IMR-90 (cell line): ENCODE data around the gene IL17RE. TPM values are rescaled to one million over a fixed set of nuclear protein-coding genes. Genes with fewer than 3 reads are reported as not detected.

Experiments used
- ATAC-seq: fragments of 200-7000 bp; cut with Tn5 transposase; 2 replicates; pipeline ENCODE4 v1.9.1; 2020; ENCODE audit warnings: low read depth, mild to moderate bottlenecking, moderate library complexity
- BruUV-seq: library from RNA; stranded (reverse); fragments of 400-500 nt; replicated peaks from 2 replicates; lab custom pipeline; 2021; lab: Mats Ljungman, UMichigan
- CTCF ChIA-PET: fragments of 300-600 bp; formaldehyde crosslinking; extraction: SDS; loops from one replicate; lab custom pipeline; 2021; ENCODE audit warnings: antibody characterized with exemption; lab: Yijun Ruan, JAX
- POLR2A ChIA-PET: fragments of 300-600 bp; sonication (Branson Sonifier 250); formaldehyde crosslinking; loops from one replicate; lab custom pipeline; 2022; ENCODE audit warnings: antibody characterized with exemption; ENCODE audit not compliant: unreplicated experiment; lab: Charles Lee
- DNase-seq: peaks from one replicate; pipeline ENCODE4 v3.0.0; 2013
- H2AFZ ChIP-seq: replicated peaks from 2 replicates; pipeline ENCODE3; 2013; ENCODE audit warnings: low read length, mild to moderate bottlenecking; ENCODE audit not compliant: poor library complexity
- H2AK5ac ChIP-seq: 2 replicates; pipeline ENCODE4 v1.6.1; 2013; ENCODE audit warnings: low read depth, low read length, inconsistent platforms
- H2AK9ac ChIP-seq: replicated peaks from 2 replicates; pipeline ENCODE3; 2013; ENCODE audit warnings: mild to moderate bottlenecking, low read depth, low read length, moderate library complexity; ENCODE audit not compliant: poor library complexity
- H2BK120ac ChIP-seq: 2 replicates; pipeline ENCODE4 v1.6.1; 2013; ENCODE audit warnings: low read depth, low read length, inconsistent platforms
- H2BK15ac ChIP-seq: 3 replicates; pipeline ENCODE4 v1.6.1; 2013; ENCODE audit warnings: low read depth, low read length, inconsistent platforms
- H2BK20ac ChIP-seq: 2 replicates; pipeline ENCODE4 v1.6.1; 2013; ENCODE audit warnings: low read depth, mild to moderate bottlenecking, inconsistent platforms, low read length, moderate library complexity
- H2BK5ac ChIP-seq: 2 replicates; pipeline ENCODE4 v1.6.1; 2013; ENCODE audit warnings: mild to moderate bottlenecking, low read depth, low read length, inconsistent platforms; ENCODE audit not compliant: poor library complexity, severe bottlenecking
- H3K14ac ChIP-seq: replicated peaks from 2 replicates; pipeline ENCODE4 v1.6.1; 2013; ENCODE audit warnings: low read depth, low read length, inconsistent platforms
- H3K18ac ChIP-seq: 2 replicates; pipeline ENCODE4 v1.6.1; 2013; ENCODE audit warnings: low read depth, low read length, control low read depth
- H3K23ac ChIP-seq: 2 replicates; pipeline ENCODE4 v1.6.1; 2013; ENCODE audit warnings: low read depth, low read length, inconsistent platforms
- H3K27ac ChIP-seq: 2 replicates; pipeline ENCODE4 v1.5.1; 2013; ENCODE audit warnings: mild to moderate bottlenecking, control low read depth, low read length; ENCODE audit not compliant: insufficient read depth
- H3K27me3 ChIP-seq: 2 replicates; pipeline ENCODE4 v1.6.1; 2013; ENCODE audit warnings: low read length; ENCODE audit not compliant: control insufficient read depth, insufficient read depth
- H3K36me3 ChIP-seq: 2 replicates; pipeline ENCODE4 v1.6.1; 2013; ENCODE audit warnings: low read length, mixed read lengths; ENCODE audit not compliant: control insufficient read depth, insufficient read depth
- H3K4ac ChIP-seq: 2 replicates; pipeline ENCODE4 v1.6.1; 2013; ENCODE audit warnings: low read depth, low read length, inconsistent platforms
- H3K4me1 ChIP-seq: 2 replicates; pipeline ENCODE4 v1.6.1; 2013; ENCODE audit warnings: low read length, mixed read lengths; ENCODE audit not compliant: control insufficient read depth, insufficient read depth
- H3K4me2 ChIP-seq: 2 replicates; pipeline ENCODE4 v1.6.1; 2013; ENCODE audit warnings: low read depth, mild to moderate bottlenecking, control low read depth, low read length, moderate library complexity
- H3K4me3 ChIP-seq: 2 replicates; pipeline ENCODE4 v1.5.1; 2013; ENCODE audit warnings: low read depth, mild to moderate bottlenecking, control low read depth, low read length, moderate library complexity; ENCODE audit not compliant: insufficient read depth
- H3K56ac ChIP-seq: 2 replicates; pipeline ENCODE4 v1.6.1; 2013; ENCODE audit warnings: low read length, inconsistent platforms; ENCODE audit not compliant: insufficient read depth; ENCODE audit errors: extremely low read depth
- H3K79me1 ChIP-seq, 2 experiments: 2 replicates each; pipeline ENCODE4 v1.6.1; 2013; ENCODE audit warnings: low read length in 2 of 2, inconsistent platforms in 1 of 2, low read depth in 1 of 2
- H3K9ac ChIP-seq: 2 replicates; pipeline ENCODE4 v1.6.1; 2013; ENCODE audit warnings: low read depth, low read length, control low read depth
- H3K9me1 ChIP-seq: 2 replicates; pipeline ENCODE4 v1.6.1; 2013; ENCODE audit warnings: low read length, inconsistent platforms; ENCODE audit not compliant: insufficient read depth
- H3K9me3 ChIP-seq: 2 replicates; pipeline ENCODE4 v1.6.1; 2013; ENCODE audit warnings: low read length; ENCODE audit not compliant: control insufficient read depth, insufficient read depth
- H4K20me1 ChIP-seq: 2 replicates; pipeline ENCODE4 v1.6.1; 2013; ENCODE audit warnings: low read length, inconsistent platforms; ENCODE audit not compliant: insufficient read depth
- H4K5ac ChIP-seq: 2 replicates; pipeline ENCODE4 v1.6.1; 2013; ENCODE audit warnings: mild to moderate bottlenecking, low read depth, low read length, control low read depth
- H4K8ac ChIP-seq, 2 experiments: 2 replicates each; pipeline ENCODE4 v1.6.1; 2013; ENCODE audit warnings: low read depth in 2 of 2, low read length in 2 of 2, control low read depth in 1 of 2, inconsistent platforms in 1 of 2
- H4K91ac ChIP-seq: 2 replicates; pipeline ENCODE4 v1.6.1; 2013; ENCODE audit warnings: low read depth, low read length, inconsistent platforms; ENCODE audit not compliant: insufficient read depth
- BHLHE40 ChIP-seq: fragments of 150-350 bp; IDR thresholded peaks from 2 replicates; pipeline ENCODE4 v1.6.1; 2016; ENCODE audit warnings: mild to moderate bottlenecking, low read depth, low read length
- CEBPB ChIP-seq: IDR thresholded peaks from 2 replicates; pipeline ENCODE4 v1.6.1; 2012; ENCODE audit warnings: low read depth, low read length, improper control_type of control experiment
- CHD1 ChIP-seq: IDR thresholded peaks from 2 replicates; pipeline ENCODE4 v1.6.1; 2012; ENCODE audit warnings: low read depth, low read length, improper control_type of control experiment
- FOS ChIP-seq: fragments of 150-350 bp; IDR thresholded peaks from 2 replicates; pipeline ENCODE4 v1.6.1; 2016; ENCODE audit warnings: low read depth, low read length
- MAFK ChIP-seq: IDR thresholded peaks from 2 replicates; pipeline ENCODE4 v1.6.1; 2012; ENCODE audit warnings: low read depth, low read length, improper control_type of control experiment
- MAZ ChIP-seq: IDR thresholded peaks from 2 replicates; pipeline ENCODE4 v1.6.1; 2012; ENCODE audit warnings: low read depth, mild to moderate bottlenecking, low read length, improper control_type of control experiment, moderate library complexity, borderline replicate concordance
- MXI1 ChIP-seq: IDR thresholded peaks from 2 replicates; pipeline ENCODE4 v1.6.1; 2012; ENCODE audit warnings: low read depth, mild to moderate bottlenecking, low read length, moderate library complexity, borderline replicate concordance
- POLR2A ChIP-seq: IDR thresholded peaks from 2 replicates; pipeline ENCODE4 v1.6.1; 2012; ENCODE audit warnings: mild to moderate bottlenecking, low read depth, low read length
- RAD21 ChIP-seq: IDR thresholded peaks from 2 replicates; pipeline ENCODE4 v1.6.1; 2012; ENCODE audit warnings: low read length, improper control_type of control experiment
- RCOR1 ChIP-seq: IDR thresholded peaks from 2 replicates; pipeline ENCODE4 v1.6.1; 2012; ENCODE audit warnings: mild to moderate bottlenecking, low read length, improper control_type of control experiment; ENCODE audit not compliant: insufficient replicate concordance
- RFX5 ChIP-seq: IDR thresholded peaks from 2 replicates; pipeline ENCODE4 v1.8.0; 2012; ENCODE audit warnings: low read depth, mild to moderate bottlenecking, low read length, moderate library complexity
- SMC3 ChIP-seq: fragments of 150-350 bp; IDR thresholded peaks from 2 replicates; pipeline ENCODE4 v1.6.1; 2016; ENCODE audit warnings: low read depth, mild to moderate bottlenecking, antibody characterized with exemption, low read length, moderate library complexity
- WGBS, 2 experiments: methylation state at CpG; one replicate each; pipeline versions ENCODE4 v1.1.5 to v1.1.7; 2013; ENCODE audit warnings: missing lambda C conversion rate in 2 of 2; ENCODE audit not compliant: insufficient read length in 1 of 2; ENCODE audit errors: extremely low coverage in 2 of 2; 5-methylcytosine and 5-hydroxymethylcytosine counted together
- dilution Hi-C: fragments of 300-500 bp; cut with HindIII; formaldehyde crosslinking; loops from one replicate; pipeline ENCODE4 v1.14.3; 2018; ENCODE audit warnings: low sequenced_read_pairs; ENCODE audit not compliant: unreplicated experiment
- in situ Hi-C: fragments of 300-500 bp; cut with MboI; formaldehyde crosslinking; loops from 3 replicates; pipeline ENCODE4 v1.14.3; 2019; ENCODE audit warnings: low sequenced_read_pairs, inconsistent platforms, mixed read lengths
- intact Hi-C: fragments of 100-400 bp; cut with micrococcal nuclease; formaldehyde crosslinking; loops from 2 replicates; pipeline ENCODE4 v1.10.0; 2022
- polyA plus RNA-seq, 3 experiments: library from polyadenylated mRNA; depleted of rRNA; stranded (reverse); fragments of >200 nt; gene quantifications; 2 replicates each; pipeline ENCODE4 v1.2.3, GENCODE V29; 2012; ENCODE audit warnings: low replicate concordance in 1 of 3
- total RNA-seq: library from RNA; depleted of rRNA; stranded (reverse); fragments of >200 nt; gene quantifications from 2 replicates; pipeline ENCODE4 v1.2.3, GENCODE V29; 2012
- TF ChIP-seq, protein P1 (sequence below): fragments of 150-350 bp; IDR thresholded peaks from 2 replicates; pipeline ENCODE4 v1.6.1; 2016; ENCODE audit warnings: low read depth, mild to moderate bottlenecking, low read length, moderate library complexity, borderline replicate concordance
- TF ChIP-seq, protein P2 (sequence below): conservative IDR thresholded peaks from 2 replicates; pipeline ENCODE4 v1.5.1; 2012; ENCODE audit warnings: mild to moderate bottlenecking, low read depth, low read length, improper control_type of control experiment
- TF ChIP-seq, protein P3 (sequence below): fragments of 150-350 bp; IDR thresholded peaks from 2 replicates; pipeline ENCODE4 v1.6.1; 2017; ENCODE audit warnings: mild to moderate bottlenecking, antibody characterized with exemption, low read length, low read depth

Gene IL17RE
- total and polyA plus RNA-seq, 2 of the 4 experiments (the other 2 are of a cell fraction): 0.90 to 7.2 TPM

DNA sequence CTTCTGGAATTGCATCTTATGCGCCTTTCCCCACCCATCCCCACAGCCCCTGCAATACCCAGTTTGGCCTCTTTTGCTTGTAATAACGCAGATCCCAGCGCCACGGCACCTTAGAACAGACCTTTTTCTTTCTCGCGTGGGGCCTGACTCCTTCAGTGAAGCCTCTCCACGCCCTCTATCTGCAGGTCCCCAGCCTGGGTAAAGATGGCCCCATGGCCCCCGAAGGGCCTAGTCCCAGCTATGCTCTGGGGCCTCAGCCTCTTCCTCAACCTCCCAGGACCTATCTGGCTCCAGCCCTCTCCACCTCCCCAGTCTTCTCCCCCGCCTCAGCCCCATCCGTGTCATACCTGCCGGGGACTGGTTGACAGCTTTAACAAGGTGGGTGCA lies 31.6 kb downstream of the IL17RE start:
- ChIA-PET CTCF (interaction anchor here (3.1 kb wide), 1 partner anchor 12 kb away, joined by 14 read pairs; no protein-coding TSS in a partner anchor), POLR2A (interaction anchor here (1.0 kb wide), 1 partner anchor 12 kb away, joined by 5 read pairs; no protein-coding TSS in a partner anchor)
- peaks cover 6 to 16% of the 10 kb centered on the region in 2 experiments; a peak in 3 of 4 replicates for H3K79me1 ChIP-seq
- H3K4me3 ChIP-seq: peak overlapping the region; percentile 87
- peak overlapping the region; percentile 74 to 83; a peak in 2 of 4 replicates for H4K8ac ChIP-seq
- peak overlapping the region; percentile 94 for H2AFZ ChIP-seq
- TSS peak; percentile 48 for BruUV-seq
- H3K4me1 ChIP-seq: peaks cover 9% of the 10 kb centered on the region
- peaks cover 14% of the 10 kb centered on the region for H3K36me3 ChIP-seq
- peak overlapping the region; percentile 41 for H3K27ac ChIP-seq
- peak overlapping the region; percentile 66 for H3K4ac ChIP-seq
- dilution Hi-C loops: no loop called here
- DNase-seq (no peak), ATAC-seq (peak; percentile 2)
- peak overlapping the region; percentile 29; the same call in 1 of the 2 replicates for H3K23ac ChIP-seq
- peak overlapping the region; percentile 38; the same call in 1 of the 2 replicates for H4K5ac ChIP-seq
- peak overlapping the region; percentile 1 for H2BK5ac ChIP-seq
- 0 out of 2 replicates have a peak overlapping the region, but pooled peaks have one; percentile 4 for H3K18ac ChIP-seq
- H2BK120ac ChIP-seq: no peak overlapping the region
- peak overlapping the region; percentile 69 for H3K9ac ChIP-seq
- peaks cover 6% of the 10 kb centered on the region; the same call in 1 of the 2 replicates for H3K9me1 ChIP-seq
- H2AK5ac ChIP-seq: peak overlapping the region; percentile 56
- peak overlapping the region; percentile 55 for H3K4me2 ChIP-seq
- peak overlapping the region; percentile 39 for H4K91ac ChIP-seq
- no peaks in the 10 kb centered on the region for H3K9me3 ChIP-seq
- H2BK20ac ChIP-seq: no peak overlapping the region
- H3K27me3 ChIP-seq: no peaks in the 10 kb centered on the region
- no peaks in the 10 kb centered on the region for H4K20me1 ChIP-seq
- intact Hi-C loops: loop anchor here (5.0 kb wide), 1 partner anchor 217 kb away; no protein-coding TSS in a partner anchor
- 25% methylated on average over 5 of the region's 11 CpGs; no CpG with 5 or more reads in 1 of the 2 experiments for WGBS, 2 experiments
- TF ChIP-seq MAFK (no peak), RCOR1 (no peak), BHLHE40 (no peak), FOS (no peak), SMC3 (no peak), POLR2A (no peak), MAZ (no peak), MXI1 (no peak), CHD1 (no peak), RAD21 (no peak), RFX5 (no peak), CEBPB (no peak)
- TF ChIP-seq, protein P1, sequence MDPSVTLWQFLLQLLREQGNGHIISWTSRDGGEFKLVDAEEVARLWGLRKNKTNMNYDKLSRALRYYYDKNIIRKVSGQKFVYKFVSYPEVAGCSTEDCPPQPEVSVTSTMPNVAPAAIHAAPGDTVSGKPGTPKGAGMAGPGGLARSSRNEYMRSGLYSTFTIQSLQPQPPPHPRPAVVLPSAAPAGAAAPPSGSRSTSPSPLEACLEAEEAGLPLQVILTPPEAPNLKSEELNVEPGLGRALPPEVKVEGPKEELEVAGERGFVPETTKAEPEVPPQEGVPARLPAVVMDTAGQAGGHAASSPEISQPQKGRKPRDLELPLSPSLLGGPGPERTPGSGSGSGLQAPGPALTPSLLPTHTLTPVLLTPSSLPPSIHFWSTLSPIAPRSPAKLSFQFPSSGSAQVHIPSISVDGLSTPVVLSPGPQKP: no peak
- TF ChIP-seq, protein P2, sequence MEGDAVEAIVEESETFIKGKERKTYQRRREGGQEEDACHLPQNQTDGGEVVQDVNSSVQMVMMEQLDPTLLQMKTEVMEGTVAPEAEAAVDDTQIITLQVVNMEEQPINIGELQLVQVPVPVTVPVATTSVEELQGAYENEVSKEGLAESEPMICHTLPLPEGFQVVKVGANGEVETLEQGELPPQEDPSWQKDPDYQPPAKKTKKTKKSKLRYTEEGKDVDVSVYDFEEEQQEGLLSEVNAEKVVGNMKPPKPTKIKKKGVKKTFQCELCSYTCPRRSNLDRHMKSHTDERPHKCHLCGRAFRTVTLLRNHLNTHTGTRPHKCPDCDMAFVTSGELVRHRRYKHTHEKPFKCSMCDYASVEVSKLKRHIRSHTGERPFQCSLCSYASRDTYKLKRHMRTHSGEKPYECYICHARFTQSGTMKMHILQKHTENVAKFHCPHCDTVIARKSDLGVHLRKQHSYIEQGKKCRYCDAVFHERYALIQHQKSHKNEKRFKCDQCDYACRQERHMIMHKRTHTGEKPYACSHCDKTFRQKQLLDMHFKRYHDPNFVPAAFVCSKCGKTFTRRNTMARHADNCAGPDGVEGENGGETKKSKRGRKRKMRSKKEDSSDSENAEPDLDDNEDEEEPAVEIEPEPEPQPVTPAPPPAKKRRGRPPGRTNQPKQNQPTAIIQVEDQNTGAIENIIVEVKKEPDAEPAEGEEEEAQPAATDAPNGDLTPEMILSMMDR: no peak; the same call in 1 of the 2 replicates
- TF ChIP-seq, protein P3, sequence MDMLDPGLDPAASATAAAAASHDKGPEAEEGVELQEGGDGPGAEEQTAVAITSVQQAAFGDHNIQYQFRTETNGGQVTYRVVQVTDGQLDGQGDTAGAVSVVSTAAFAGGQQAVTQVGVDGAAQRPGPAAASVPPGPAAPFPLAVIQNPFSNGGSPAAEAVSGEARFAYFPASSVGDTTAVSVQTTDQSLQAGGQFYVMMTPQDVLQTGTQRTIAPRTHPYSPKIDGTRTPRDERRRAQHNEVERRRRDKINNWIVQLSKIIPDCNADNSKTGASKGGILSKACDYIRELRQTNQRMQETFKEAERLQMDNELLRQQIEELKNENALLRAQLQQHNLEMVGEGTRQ: no peak
- no peak overlapping the region; the same call in 2 of the 3 replicates for H2BK15ac ChIP-seq
- in situ Hi-C loops: no loop called here
- peak overlapping the region; percentile 53 for H3K14ac ChIP-seq
- H2AK9ac ChIP-seq: peak overlapping the region; percentile 94
- H3K56ac ChIP-seq: no peak overlapping the region
